Suppressor macrophage (primary cell): ENCODE data around the gene ERCC2.
"Not testable (repeated sequence)": the region's sequence is repeated elsewhere in the genome, so short reads cannot be mapped to it uniquely, and the experiment has no call there.

Experiments used
- DNase-seq, 4 experiments: peaks; one replicate each; pipeline ENCODE4 v3.0.0-alpha.2; 2020 to 2022
- total RNA-seq, 17 experiments: gene quantifications; one replicate each; lab custom pipeline; 2026; ENCODE audit warnings: mixed read lengths in 6 of 17, inconsistent platforms in 3 of 17; lab: John Stamatoyannopoulos, UW

The ERCC2 gene
- total RNA-seq = 4.9 to 21.9 (median 13.7) reads per million in 17 experiments

DNA sequence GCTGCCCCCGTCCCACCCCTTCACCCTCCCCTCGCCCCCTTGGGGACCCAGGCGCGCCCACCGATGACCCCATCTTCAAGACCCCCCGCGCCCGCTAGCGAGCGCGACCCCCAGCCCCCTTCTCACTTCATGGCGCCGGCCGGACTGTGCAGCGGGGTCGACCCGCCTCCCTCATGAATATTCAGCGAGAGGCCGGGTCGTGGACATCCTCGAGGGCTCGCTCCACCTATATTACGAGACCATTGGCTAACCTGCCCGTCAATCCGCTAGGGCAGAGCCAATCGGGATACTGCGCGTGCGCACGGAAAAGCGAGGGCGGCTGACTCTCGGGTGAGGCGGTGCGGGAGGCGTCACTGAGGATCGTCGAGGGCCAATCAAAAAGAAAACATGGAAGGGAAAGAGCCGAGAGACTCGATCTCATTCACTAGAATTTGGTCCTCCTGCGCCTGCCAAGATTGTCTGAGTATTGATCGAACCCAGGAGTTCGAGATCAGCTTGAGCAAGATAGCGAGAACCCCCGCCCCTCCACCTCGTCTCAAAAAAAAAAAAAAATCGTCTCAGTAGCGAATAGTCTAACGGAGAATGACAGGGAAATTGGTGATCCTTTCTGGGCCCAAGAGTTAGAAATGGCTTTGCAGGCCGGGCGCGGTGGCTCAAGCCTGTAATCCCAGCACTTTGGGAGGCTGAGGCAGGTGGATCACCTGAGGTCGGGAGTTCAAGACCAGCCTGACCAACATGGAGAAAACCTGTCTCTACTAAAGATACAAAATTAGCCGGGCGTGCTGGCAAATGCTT, at the start of gene ERCC2:
TSS of gene ERCC2 (minus strand) at position 164 of the 795 bp plus-strand sequence. CDS start at position 131, 33 bp downstream.
- DNase-seq = peak; percentile 99 to 100 (median 99)

DNA sequence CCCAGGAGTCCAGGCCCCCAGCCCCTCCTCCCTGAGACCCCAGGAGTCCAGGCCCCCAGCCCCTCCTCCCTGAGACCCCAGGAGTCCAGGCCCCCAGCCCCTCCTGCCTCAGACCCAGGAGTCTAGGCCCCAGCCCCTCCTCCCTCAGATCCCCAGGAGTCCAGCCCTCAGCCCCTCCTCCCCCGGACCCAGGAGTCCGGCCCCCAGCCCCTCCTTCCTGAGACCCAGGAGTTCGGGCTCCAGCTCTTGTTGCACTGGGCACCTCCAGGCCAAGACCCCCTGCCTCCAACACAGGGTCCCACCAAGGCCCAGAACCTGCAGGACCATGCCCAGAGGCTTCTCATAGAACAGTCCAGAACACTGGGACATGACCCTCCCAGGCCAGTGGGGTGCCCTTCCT, 49.5 kb upstream of the ERCC2 start:
- no peak for DNase-seq

DNA sequence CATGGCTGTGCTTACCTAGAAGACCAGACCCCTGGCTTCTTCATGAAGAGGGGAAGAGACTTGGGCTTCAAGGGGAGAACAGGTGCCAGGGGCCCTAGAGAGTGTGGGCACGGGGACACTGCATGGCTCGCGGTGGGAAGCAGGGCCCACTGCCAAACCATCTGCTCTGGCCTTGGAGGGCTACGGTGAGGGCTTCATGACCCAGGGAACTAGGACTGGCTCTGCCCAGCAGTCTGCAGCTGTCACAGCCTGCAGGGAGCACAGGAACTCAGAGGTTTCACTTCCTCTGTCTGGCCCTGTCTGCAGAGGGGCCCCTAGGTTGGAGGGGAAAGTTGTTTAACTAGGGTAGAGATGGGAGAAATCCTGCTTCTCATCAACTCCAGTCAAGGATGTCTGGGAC, 49.0 kb upstream of the ERCC2 start:
- peak; percentile 77 to 89 (median 86) for DNase-seq

DNA sequence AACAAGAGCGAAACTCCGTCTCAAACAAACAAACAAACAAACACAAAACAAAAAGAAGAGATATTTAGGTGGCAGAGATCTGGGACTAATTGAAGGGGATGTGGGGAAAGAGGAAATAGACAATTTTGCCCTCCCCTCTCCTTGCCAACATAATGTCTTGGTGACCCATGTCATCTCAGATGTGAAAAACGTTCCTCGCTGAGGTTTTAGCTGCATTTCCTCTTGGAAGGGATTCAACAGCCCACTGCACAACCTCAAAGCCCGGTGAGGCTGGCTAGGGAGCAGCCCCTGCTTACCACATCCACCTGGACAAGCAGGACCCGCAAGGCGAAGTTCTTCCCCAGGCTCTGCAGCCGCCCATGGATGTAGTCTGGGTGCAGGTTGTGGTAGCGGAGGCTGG, 48.4 kb upstream of the ERCC2 start:
- DNase-seq = peak in 1 of 4 experiments; percentile 28

DNA sequence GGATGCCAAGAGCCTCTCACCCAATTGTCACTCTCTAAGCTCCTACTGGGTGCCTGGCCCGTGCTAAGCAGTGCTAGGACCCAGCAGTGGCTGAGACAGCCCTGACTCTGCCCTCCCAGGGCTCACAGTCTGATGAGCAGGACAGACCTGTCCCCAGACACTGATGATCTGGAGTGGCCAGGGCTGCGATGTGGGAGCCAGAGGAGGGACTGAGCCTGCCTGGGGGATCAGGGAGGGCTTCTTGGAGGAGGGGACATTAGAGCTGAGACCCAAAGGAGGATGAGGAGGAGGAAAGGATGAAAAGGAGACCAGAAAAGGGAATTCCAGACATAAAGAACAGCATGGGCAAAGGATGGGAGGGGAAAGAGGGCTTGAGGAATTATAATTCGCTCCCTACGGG, 46.8 kb upstream of the ERCC2 start:
- DNase-seq = no peak

DNA sequence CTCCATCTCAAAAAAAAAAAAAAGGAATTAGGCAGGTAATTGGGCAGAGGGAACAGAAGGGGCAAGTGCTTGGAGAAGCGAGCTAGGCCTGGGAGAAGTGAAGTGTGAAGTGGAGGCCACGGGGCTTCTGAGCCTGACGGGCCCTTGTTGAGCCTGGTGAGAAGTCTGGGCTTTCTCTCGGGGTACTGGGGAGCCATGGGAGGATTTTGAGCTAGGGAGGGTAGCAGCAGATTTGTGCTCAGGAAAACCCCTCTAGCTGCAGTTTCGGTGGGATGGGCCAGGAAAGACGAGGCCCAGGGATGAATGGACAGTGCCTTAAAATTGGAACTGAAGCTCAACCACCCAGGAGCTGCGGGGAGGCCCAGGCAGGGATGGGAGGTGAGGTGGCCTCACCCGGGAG, 44.1 kb upstream of the ERCC2 start:
- no peak for DNase-seq

DNA sequence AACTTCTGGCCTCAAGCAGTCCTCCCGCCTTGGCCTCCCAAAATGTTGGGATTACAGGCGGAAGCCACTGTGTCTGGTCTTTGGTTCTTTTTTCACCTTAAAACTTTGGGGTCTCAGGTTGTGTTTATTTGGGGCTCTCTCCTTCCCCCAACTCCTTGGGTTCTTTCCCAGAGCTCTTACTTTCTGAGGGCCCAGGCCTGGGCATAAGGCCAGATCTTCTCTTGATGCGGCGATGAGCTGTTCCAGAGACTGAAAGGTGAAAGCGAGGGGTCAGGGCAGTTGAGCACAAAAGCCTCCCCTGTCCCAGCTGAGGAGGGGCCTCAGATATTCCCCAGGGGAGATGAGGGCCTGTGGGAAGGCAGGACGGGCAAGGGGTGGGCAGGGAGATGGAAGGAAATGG, 43.1 kb upstream of the ERCC2 start:
- no peak for DNase-seq

DNA sequence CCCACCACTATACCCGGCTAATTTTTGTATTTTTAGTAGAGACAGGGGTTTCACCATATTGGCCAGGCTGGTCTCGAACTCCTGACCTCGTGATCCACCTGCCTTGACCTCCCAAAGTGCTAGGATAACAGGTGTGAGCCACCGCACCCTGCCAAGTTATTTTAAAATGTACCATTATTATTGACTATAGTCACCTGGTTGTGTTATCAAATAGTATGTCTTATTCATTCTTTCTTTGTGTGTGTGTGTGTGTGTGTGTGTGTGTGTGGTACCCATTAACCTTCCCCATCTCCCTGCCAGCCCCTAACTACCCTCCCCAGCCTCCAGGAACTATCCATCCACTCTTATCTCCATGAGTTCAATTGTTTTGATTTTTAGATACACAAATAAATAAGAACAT, 40.0 kb upstream of the ERCC2 start:
- not testable (repeated sequence) for DNase-seq

DNA sequence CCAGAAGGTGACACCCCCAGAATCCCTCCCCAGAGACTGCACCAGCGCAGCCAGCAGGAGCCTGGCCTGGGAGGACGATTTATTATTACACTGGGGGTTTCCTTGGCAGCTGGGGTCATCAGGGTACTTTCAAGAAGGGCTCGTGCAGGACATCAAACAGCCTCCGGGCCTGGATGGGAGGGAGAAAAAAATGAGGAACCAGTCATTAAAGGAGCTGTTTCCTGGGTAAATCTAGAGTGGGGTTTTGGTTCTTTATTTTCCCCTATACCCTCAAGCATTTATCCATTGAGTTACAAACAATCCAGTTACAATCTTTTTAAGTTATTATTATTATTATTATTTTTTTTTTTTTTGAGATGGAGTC, 39.2 kb upstream of the ERCC2 start:
- DNase-seq = peak in 3 of 4 experiments; percentile 50 to 59 (median 56)

DNA sequence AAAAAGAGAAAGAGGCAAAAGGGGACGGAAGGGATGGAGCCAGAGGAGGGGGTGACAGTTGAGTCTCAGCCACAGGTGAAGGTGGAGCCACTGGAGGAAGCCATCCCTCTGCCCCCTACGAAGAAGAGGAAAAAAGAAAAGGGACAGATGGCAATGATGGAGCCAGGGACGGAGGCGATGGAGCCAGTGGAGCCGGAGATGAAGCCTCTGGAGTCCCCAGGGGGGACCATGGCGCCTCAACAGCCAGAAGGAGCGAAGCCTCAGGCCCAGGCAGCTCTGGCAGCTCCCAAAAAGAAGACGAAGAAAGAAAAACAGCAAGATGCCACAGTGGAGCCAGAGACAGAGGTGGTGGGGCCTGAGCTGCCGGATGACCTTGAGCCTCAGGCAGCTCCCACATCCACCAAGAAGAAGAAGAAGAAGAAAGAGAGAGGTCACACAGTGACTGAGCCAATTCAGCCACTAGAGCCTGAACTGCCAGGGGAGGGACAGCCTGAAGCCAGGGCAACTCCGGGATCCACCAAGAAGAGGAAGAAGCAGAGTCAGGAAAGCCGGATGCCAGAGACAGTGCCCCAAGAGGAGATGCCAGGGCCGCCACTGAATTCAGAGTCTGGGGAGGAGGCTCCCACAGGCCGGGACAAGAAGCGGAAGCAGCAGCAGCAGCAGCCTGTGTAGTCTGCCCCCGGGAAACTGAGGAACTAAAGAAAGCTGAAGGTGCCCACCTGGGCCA, 38.6 kb upstream of the ERCC2 start:
- peak in 2 of 4 experiments; percentile 20 to 34 for DNase-seq

DNA sequence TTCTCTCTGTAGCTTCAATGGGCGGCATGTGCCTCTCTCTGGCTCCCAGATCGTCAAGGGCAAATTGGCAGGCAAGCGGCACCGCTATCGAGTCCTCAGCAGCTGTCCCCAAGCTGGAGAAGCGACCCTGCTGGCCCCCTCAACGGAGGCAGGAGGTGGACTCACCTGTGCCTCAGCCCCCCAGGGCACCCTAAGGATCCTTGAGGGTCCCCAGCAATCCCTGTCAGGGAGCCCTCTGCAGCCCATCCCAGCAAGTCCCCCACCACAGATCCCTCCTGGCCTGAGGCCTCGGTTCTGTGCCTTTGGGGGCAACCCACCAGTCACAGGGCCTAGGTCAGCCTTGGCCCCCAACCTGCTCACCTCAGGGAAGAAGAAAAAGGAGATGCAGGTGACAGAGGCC, 37.7 kb upstream of the ERCC2 start:
- no peak for DNase-seq

DNA sequence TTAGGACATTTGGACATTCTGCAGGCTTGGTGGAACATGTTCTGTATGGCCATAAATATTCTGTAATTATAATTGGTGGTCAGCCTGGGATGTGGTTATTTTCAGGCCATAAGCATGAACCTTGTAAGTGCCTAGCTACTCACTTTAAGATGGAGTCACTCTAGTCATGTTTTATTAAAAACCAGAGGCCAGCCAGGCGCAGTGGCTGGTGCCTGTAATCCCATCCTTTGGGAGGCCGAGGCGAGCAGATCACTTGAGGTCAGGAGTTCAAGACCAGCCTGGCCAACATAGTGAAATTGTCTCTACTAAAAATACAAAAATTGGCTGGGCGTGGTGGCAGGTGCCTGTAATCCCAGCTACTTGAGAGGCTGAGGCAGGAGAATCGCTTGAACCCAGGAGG, 37.2 kb upstream of the ERCC2 start:
- not testable (repeated sequence) for DNase-seq

DNA sequence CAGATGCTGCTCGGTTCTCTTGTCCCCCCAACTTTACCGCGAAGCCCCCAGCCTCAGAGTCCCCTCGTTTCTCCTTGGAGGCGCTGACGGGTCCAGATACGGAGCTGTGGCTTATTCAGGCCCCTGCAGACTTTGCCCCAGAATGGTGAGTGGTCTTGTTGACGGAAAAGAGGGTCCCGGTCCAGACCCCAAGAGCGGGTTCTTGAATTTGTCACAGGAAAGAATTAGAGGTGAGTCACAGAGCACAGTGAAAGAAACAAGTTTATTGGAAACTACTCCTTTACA, 36.7 kb upstream of the ERCC2 start:
- no peak for DNase-seq

DNA sequence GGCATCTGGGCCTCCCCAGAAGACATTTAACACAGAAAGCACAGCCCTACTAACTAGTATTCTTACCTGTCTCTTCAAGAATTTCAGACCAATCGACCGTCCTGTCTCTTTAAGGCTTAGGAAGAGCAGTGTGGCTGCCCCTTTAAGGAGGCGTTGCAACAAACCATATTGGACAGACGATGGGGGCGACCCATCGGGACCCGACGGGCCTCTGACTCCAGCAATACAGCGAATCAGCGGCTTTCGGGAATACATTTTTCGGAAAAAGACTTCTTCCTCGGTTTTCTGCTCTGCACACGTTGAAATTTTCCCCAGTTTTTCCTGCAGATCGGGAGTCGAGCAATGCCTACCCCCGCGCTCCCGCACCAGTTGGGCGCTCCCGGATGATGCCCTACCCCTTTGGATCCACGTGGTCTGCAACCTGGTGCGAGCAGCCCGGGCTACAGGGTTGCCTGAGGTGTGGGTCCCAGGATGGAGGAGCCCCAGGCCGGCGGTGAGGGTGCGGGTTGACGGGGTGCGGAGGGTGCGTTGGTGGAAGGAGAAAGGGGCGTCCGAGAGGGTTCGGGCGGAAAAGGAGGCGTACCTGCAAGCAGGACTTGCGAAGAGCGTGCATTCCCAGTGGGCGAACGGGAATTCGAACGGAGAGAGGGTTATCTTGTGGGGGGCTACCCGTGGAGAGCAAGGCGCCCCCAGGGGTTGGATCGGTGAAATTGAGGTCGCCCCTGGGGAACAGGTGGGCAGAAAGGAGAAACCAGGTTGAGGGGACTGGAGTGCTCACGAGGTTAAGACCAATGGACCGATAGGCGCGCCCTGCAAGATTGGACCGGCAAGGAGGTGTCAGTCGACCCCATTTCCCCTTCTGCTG, 36.1 kb upstream of the ERCC2 start, which contains the start of gene POLR1G:
TSS of gene POLR1G (plus strand) at position 419 of the 865 bp plus-strand sequence. CDS start at position 472, 53 bp downstream.
- peak; percentile 73 to 87 (median 83) for DNase-seq

DNA sequence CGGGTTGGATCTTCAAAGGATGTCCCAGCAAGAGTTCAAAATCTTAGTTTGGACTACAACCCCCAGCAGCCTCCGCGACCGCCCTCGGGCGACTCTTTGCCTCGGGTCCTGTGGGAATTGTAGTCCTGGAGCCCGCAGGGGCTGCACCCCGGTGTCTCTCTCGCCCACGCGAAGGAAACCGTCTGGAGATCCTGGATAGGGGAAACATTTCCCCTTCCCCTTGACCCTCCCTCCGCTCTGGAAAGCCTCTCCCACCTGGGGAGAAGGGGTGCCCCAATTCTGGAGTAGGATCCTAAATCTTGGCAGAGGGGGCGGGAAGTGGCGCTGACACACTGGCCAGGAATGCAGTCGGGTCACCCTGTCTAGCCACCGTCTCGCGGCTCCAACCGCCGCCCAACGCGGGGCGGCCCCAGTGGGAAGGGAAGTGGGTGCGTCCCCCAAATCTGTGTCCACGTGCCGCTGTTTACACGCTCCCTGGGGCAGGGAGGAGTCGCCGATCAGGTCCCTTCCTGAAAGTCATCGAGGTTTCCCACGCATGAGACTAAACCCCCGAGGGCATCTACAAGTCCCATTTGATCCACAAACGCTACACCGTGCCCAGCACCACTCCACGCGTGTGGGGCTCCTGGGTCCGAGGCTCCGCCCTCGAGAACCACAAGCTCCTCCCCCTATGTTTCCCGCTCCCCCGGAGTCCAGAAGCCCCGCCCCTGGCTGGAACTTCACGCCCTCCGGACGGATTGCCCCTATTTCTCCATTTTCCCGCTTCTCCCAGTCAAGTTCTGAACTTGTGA, 35.3 kb upstream of the ERCC2 start:
- DNase-seq = peak; percentile 82 to 92 (median 87)

DNA sequence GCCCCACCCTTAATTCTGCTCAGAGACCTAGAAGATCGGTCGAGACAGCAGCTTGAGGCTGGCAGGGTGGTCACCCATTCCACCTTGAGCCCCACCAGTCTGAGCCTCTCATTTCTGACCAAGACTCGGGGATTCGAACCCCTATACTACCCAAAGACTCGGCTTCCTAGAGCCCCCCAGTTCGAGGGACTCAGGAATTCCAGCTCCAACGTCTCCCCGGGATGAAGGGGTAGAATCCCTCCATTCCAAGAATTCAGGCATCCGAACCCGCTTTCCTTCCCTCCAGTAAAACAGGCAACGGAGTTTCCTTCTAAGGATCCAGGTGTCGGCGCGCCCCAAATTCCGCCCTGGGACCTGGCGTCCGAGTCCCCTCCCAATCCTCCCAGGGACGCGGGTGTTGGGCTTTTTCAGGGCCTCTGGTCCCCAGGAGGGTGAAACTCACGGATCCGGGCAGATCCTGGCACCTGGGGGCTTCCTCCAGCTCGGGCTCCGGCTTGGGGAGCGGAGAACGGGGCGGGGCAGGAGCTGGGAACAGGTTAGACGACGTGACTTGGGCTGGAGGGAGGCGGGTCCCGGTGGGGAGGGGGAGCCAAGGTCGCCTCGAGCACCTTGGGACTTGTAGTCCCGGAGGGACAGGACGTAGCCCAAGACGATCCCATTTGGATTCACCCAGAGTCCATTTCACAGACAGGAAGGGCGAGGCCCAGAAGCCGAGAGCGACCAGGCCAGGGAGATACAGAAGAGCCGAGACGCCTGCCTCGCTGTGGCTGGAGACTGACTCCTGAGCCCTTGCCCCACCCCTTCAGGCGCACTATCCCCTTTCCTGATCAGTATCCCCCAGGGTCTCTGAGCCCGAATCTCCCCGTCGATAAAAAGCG, 34.4 kb upstream of the ERCC2 start, which contains the start of gene PPP1R13L:
TSS of gene PPP1R13L (minus strand) at position 513 of the 878 bp plus-strand sequence. CDS start 6,751 bp downstream, outside the sequence.
- peak in 1 of 4 experiments; percentile 29 for DNase-seq

DNA sequence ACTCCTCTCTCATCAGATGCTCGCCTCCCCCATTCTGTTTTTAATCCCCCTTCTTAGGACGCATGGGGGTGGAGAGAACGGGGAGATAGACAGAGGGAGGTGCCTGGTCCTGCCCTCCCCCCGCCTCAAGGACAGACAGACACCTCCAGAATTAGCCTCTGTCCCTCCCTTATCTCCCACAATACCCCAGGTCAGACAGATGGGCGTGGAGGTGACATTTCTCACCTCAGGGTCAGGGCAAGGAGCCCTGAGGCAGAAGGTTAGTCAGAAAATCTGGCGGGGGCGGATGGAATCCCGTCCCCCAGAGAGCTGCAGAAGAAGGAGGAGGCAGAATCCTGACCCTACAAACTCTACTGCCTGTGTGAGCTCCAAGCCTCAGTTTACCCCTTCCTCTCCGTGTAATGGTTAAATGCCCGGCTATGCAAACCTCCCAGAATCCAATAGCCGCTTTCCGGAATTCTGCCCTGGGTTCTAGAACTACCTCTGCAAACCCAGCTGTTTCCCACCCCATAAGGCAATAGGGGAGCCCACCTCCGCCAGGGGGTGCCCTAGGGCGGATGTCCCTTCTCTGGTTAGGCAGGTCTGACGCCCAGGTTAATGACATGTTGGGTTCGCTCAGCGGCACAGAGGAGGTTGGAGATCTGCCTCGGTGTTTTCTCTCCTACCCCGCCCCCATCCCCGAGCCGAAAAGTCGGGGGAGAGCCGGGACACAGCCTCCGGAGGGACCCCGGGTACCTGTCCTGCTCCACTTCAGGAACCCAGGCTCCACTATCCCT, 33.6 kb upstream of the ERCC2 start:
- peak in 2 of 4 experiments; percentile 30 to 51 for DNase-seq

DNA sequence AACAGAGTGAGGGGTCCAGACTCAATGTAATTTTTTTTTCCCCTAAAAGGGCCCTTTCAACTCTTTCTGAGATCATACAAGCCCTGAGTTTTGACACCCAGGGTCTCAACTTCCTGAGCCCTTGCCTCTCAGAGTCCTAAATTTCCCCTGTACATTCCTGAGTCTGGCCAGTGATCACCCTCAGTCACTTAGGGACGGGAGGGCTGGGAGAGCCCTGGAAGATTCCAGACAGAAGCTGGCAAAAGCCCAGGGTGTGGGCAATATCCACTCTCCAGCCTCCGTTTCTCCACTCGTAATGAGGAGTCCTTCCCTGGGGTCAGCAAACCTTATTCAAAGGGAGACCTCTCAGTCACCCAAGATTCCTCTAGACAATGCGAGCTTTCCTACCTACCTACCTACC, 32.9 kb upstream of the ERCC2 start:
- no peak for DNase-seq

DNA sequence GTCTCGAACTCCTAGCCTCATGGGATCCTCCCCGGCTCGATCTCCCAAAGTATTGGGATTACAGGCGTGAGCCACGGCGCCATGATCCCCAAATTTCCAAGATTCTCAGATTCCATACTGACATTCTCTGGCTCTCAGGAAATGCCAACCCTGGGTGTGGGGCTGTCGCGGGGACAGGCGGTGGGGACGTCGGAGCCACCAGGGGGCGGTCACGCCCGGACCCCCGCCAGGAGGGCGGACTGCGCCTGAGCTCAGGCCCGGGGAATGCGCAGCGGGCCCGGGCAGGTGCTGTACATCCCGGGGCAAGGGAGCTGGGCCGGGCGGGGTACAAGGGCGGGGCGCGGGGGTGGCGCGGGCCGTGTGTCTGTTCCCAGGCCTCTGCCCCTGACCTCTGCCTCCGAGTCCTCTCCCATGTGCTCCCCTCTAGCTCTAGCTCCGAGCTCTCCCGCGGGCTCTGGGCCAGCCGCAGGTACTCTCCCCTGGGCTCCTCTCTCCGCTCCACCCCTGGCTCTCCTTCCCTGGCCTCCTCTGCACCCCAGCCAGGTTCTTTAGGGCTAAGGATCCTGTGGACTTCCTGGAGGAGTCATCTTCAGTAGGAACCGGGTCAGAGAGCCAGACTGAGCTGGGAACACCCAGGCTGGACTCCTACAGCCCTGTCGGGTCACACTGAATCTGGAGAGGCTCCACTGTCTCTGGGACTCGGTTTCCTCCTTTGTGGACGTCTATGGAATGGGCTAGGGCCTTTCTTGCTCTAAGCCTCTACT, 32.1 kb upstream of the ERCC2 start:
- DNase-seq = peak; percentile 24 to 67 (median 38)
